Midbrain (tissue), 1 donor: ENCODE measurements around the gene ERCC5.
A peak's percentile ranks its signal among the peaks of the same experiment; 100 is the strongest.

Experiments
- DNase-seq: peaks from one replicate; lab custom pipeline; 2025; lab: John Stamatoyannopoulos, UW

The ERCC5 gene

GRCh38 chr13:102845630-102846260, at the start of gene ERCC5:
ERCC5 (plus strand) TSS chr13:102846032; CDS start chr13:102846267, 235 bp downstream.
- DNase-seq, result peak; percentile 95

- DNase-seq, result peak; percentile 91
These were observed 47.0 kb upstream of the ERCC5 start, which contains the start of the genes BIVM and POGLUT2 for GRCh38 chr13:102798581-102799425. BIVM (plus strand) TSS chr13:102799119; CDS start chr13:102807268, 8,149 bp downstream. POGLUT2 (minus strand) TSS chr13:102798976; CDS start chr13:102798670, 306 bp downstream.

GRCh38 chr13:102799426-102800144, 46.2 kb upstream of the ERCC5 start:
- peak; percentile 69 for DNase-seq

- DNase-seq, result peak; percentile 73
These were observed 45.4 kb upstream of the ERCC5 start for GRCh38 chr13:102800145-102801041.

- no peak for DNase-seq
These were observed 40.2 kb upstream of the ERCC5 start for GRCh38 chr13:102805680-102806079.

- DNase-seq, result no peak
These were observed 38.1 kb upstream of the ERCC5 start for GRCh38 chr13:102807699-102808098.

- no peak for DNase-seq
These were observed 33.1 kb upstream of the ERCC5 start for GRCh38 chr13:102812611-102813287.

- DNase-seq, result no peak
These were observed 31.7 kb upstream of the ERCC5 start for GRCh38 chr13:102814025-102814607.

- no peak for DNase-seq
These were observed 31.0 kb upstream of the ERCC5 start for GRCh38 chr13:102814793-102815192.

GRCh38 chr13:102815788-102816187, 30.0 kb upstream of the ERCC5 start:
- DNase-seq, result no peak

GRCh38 chr13:102816708-102817107, 29.1 kb upstream of the ERCC5 start:
- DNase-seq, result no peak

GRCh38 chr13:102817241-102817640, 28.6 kb upstream of the ERCC5 start:
- DNase-seq, result no peak

GRCh38 chr13:102817907-102818306, 27.9 kb upstream of the ERCC5 start:
- no peak for DNase-seq

GRCh38 chr13:102825400-102825799, 20.4 kb upstream of the ERCC5 start:
- DNase-seq, result no peak

GRCh38 chr13:102825921-102826706, 19.7 kb upstream of the ERCC5 start:
- no peak for DNase-seq

- no peak for DNase-seq
These were observed 15.2 kb upstream of the ERCC5 start for GRCh38 chr13:102830646-102831045.

- no peak for DNase-seq
These were observed 9.4 kb upstream of the ERCC5 start for GRCh38 chr13:102836471-102836870.

GRCh38 chr13:102838273-102838672, 7.6 kb upstream of the ERCC5 start:
- no peak for DNase-seq

GRCh38 chr13:102838982-102839381, 6.8 kb upstream of the ERCC5 start:
- no peak for DNase-seq

GRCh38 chr13:102839462-102839861, 6.4 kb upstream of the ERCC5 start:
- DNase-seq, result no peak
